ENCODE results near the gene RIN2. TPM values are rescaled to one million over a fixed set of nuclear protein-coding genes. Genes with fewer than 3 reads are reported as not detected.

RIN2 gene
- total and polyA plus RNA-seq, 2 experiments from 2014 or later = 0.08 to 1.4 TPM

DNA sequence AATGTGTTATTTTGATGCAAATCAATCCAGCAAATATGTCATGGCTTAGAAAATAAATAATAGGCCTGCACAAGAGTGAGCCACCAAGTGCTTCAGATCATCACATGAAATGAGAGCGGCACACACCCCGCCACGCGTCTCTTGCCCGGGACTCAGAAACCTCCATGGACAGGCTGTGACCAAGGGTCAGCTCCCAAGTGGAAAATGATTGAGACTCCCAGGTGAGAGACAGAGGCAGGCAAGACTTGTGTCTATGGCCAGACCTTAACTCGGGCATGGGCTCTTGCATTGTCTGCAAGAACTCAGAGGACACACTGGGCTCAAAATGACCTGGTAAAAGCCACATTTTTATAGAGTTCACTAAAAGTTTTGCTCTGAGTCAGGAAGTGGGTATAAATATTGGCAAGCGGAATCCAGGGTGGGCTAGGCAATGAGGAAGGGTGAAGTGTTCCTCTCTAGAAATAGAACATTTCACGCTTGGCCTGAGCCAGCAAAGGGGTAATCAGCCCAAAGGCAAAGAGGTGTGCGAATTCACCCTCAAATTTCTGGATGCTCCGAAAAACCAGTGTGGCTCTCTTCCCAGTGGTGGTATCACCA lies 30.7 kb upstream of the RIN2 start:
- Mint-ChIP-seq H3K27ac (no peak overlapping the region), H3K36me3 (ENCODE audit: low read depth) (no peaks in the 10 kb centered on the region), H3K4me1 (no peaks in the 10 kb centered on the region), H3K27me3 (ENCODE audit: insufficient read depth, low read depth, poor library complexity) (peaks cover 4% of the 10 kb centered on the region), H3K9me3 (no peaks in the 10 kb centered on the region), H3K4me3 (no peak overlapping the region)
- Histone ChIP-seq H3F3A (replicated peaks; ENCODE audit: low read depth) (no peaks in the 10 kb centered on the region), H2AFZ (no peak overlapping the region), H3K4me1 (ENCODE audit: insufficient read depth) (no peaks in the 10 kb centered on the region), H3K27me3 (ENCODE audit: insufficient read depth) (no peaks in the 10 kb centered on the region), H3K36me3 (ENCODE audit: insufficient read depth) (no peaks in the 10 kb centered on the region), H3K27ac (ENCODE audit: low read depth) (no peak overlapping the region), H3K9me2 (ENCODE audit: insufficient read depth) (0 out of 2 replicates have a peak, but pooled peaks cover 3% of the 10 kb centered on the region), H3K4me3 (no peak overlapping the region), H3K4me2 (no peak overlapping the region), H4K20me1 (replicated peaks; ENCODE audit: insufficient read depth) (no peaks in the 10 kb centered on the region), H3K79me2 (replicated peaks; ENCODE audit: insufficient read depth) (no peaks in the 10 kb centered on the region)
- TF ChIP-seq, protein P1, sequence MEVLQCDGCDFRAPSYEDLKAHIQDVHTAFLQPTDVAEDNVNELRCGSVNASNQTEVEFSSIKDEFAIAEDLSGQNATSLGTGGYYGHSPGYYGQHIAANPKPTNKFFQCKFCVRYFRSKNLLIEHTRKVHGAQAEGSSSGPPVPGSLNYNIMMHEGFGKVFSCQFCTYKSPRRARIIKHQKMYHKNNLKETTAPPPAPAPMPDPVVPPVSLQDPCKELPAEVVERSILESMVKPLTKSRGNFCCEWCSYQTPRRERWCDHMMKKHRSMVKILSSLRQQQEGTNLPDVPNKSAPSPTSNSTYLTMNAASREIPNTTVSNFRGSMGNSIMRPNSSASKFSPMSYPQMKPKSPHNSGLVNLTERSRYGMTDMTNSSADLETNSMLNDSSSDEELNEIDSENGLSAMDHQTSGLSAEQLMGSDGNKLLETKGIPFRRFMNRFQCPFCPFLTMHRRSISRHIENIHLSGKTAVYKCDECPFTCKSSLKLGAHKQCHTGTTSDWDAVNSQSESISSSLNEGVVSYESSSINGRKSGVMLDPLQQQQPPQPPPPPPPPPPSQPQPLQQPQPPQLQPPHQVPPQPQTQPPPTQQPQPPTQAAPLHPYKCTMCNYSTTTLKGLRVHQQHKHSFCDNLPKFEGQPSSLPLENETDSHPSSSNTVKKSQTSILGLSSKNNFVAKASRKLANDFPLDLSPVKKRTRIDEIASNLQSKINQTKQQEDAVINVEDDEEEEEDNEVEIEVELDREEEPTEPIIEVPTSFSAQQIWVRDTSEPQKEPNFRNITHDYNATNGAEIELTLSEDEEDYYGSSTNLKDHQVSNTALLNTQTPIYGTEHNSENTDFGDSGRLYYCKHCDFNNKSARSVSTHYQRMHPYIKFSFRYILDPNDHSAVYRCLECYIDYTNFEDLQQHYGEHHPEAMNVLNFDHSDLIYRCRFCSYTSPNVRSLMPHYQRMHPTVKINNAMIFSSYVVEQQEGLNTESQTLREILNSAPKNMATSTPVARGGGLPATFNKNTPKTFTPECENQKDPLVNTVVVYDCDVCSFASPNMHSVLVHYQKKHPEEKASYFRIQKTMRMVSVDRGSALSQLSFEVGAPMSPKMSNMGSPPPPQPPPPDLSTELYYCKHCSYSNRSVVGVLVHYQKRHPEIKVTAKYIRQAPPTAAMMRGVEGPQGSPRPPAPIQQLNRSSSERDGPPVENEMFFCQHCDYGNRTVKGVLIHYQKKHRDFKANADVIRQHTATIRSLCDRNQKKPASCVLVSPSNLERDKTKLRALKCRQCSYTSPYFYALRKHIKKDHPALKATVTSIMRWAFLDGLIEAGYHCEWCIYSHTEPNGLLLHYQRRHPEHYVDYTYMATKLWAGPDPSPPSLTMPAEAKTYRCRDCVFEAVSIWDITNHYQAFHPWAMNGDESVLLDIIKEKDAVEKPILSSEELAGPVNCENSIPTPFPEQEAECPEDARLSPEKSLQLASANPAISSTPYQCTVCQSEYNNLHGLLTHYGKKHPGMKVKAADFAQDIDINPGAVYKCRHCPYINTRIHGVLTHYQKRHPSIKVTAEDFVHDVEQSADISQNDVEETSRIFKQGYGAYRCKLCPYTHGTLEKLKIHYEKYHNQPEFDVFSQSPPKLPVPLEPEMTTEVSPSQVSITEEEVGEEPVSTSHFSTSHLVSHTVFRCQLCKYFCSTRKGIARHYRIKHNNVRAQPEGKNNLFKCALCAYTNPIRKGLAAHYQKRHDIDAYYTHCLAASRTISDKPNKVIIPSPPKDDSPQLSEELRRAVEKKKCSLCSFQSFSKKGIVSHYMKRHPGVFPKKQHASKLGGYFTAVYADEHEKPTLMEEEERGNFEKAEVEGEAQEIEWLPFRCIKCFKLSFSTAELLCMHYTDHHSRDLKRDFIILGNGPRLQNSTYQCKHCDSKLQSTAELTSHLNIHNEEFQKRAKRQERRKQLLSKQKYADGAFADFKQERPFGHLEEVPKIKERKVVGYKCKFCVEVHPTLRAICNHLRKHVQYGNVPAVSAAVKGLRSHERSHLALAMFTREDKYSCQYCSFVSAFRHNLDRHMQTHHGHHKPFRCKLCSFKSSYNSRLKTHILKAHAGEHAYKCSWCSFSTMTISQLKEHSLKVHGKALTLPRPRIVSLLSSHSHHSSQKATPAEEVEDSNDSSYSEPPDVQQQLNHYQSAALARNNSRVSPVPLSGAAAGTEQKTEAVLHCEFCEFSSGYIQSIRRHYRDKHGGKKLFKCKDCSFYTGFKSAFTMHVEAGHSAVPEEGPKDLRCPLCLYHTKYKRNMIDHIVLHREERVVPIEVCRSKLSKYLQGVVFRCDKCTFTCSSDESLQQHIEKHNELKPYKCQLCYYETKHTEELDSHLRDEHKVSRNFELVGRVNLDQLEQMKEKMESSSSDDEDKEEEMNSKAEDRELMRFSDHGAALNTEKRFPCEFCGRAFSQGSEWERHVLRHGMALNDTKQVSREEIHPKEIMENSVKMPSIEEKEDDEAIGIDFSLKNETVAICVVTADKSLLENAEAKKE (CRISPR knock-in tag; IDR thresholded peaks at IDR 0.05) = no peak
- TF ChIP-seq, protein P2, sequence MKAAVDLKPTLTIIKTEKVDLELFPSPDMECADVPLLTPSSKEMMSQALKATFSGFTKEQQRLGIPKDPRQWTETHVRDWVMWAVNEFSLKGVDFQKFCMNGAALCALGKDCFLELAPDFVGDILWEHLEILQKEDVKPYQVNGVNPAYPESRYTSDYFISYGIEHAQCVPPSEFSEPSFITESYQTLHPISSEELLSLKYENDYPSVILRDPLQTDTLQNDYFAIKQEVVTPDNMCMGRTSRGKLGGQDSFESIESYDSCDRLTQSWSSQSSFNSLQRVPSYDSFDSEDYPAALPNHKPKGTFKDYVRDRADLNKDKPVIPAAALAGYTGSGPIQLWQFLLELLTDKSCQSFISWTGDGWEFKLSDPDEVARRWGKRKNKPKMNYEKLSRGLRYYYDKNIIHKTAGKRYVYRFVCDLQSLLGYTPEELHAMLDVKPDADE (IDR thresholded peaks at IDR 0.05) = no peak
- TF ChIP-seq POLR2AphosphoS5 (IDR thresholded peaks at IDR 0.05; ENCODE audit: low read depth) = no peak
- TF ChIP-seq ZNF114 (CRISPR knock-in tag; IDR thresholded peaks at IDR 0.05) = no peak
- TF ChIP-seq EZH2phosphoT487 (IDR thresholded peaks at IDR 0.05; ENCODE audit: unreplicated experiment) = no peak
- TF ChIP-seq JUNB (IDR thresholded peaks at IDR 0.05; ENCODE audit: unreplicated experiment) = no peak
- TF ChIP-seq, protein P3, sequence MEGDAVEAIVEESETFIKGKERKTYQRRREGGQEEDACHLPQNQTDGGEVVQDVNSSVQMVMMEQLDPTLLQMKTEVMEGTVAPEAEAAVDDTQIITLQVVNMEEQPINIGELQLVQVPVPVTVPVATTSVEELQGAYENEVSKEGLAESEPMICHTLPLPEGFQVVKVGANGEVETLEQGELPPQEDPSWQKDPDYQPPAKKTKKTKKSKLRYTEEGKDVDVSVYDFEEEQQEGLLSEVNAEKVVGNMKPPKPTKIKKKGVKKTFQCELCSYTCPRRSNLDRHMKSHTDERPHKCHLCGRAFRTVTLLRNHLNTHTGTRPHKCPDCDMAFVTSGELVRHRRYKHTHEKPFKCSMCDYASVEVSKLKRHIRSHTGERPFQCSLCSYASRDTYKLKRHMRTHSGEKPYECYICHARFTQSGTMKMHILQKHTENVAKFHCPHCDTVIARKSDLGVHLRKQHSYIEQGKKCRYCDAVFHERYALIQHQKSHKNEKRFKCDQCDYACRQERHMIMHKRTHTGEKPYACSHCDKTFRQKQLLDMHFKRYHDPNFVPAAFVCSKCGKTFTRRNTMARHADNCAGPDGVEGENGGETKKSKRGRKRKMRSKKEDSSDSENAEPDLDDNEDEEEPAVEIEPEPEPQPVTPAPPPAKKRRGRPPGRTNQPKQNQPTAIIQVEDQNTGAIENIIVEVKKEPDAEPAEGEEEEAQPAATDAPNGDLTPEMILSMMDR (conservative IDR thresholded peaks at IDR 0.05; ENCODE audit: low read depth in 2 of 2) = no peak
- no peak for TF ChIP-seq NANOG (IDR thresholded peaks at IDR 0.05; ENCODE audit: borderline replicate concordance)
- TF ChIP-seq STAT1 (IDR thresholded peaks at IDR 0.05; ENCODE audit: unreplicated experiment) = no peak
- TF ChIP-seq ZNF331 (CRISPR knock-in tag; IDR thresholded peaks at IDR 0.05; ENCODE audit: low read depth) = no peak
- no peak for TF ChIP-seq CREB1 (CRISPR knock-in tag; IDR thresholded peaks at IDR 0.05; ENCODE audit: low read depth)
- no peak for TF ChIP-seq EZH2 (IDR thresholded peaks at IDR 0.05; ENCODE audit: low read depth, unreplicated experiment)
- TF ChIP-seq, protein P4, sequence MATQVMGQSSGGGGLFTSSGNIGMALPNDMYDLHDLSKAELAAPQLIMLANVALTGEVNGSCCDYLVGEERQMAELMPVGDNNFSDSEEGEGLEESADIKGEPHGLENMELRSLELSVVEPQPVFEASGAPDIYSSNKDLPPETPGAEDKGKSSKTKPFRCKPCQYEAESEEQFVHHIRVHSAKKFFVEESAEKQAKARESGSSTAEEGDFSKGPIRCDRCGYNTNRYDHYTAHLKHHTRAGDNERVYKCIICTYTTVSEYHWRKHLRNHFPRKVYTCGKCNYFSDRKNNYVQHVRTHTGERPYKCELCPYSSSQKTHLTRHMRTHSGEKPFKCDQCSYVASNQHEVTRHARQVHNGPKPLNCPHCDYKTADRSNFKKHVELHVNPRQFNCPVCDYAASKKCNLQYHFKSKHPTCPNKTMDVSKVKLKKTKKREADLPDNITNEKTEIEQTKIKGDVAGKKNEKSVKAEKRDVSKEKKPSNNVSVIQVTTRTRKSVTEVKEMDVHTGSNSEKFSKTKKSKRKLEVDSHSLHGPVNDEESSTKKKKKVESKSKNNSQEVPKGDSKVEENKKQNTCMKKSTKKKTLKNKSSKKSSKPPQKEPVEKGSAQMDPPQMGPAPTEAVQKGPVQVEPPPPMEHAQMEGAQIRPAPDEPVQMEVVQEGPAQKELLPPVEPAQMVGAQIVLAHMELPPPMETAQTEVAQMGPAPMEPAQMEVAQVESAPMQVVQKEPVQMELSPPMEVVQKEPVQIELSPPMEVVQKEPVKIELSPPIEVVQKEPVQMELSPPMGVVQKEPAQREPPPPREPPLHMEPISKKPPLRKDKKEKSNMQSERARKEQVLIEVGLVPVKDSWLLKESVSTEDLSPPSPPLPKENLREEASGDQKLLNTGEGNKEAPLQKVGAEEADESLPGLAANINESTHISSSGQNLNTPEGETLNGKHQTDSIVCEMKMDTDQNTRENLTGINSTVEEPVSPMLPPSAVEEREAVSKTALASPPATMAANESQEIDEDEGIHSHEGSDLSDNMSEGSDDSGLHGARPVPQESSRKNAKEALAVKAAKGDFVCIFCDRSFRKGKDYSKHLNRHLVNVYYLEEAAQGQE (IDR thresholded peaks at IDR 0.05; ENCODE audit: unreplicated experiment) = no peak
- ATAC-seq (no peak), DNase-seq (ENCODE audit: low spot score) (no peak)

Data from GM23338 (cell line).